COLO829 (cell line): Measurements from ENCODE around the gene ROPN1L.
"Not testable (repeated sequence)": the region's sequence is repeated elsewhere in the genome, so short reads cannot be mapped to it uniquely, and the experiment has no call there.

Experiments
- DNase-seq: peaks from one replicate; pipeline ENCODE4 v3.0.0; 2012; ENCODE audit warnings: low spot score

The ROPN1L gene

DNA sequence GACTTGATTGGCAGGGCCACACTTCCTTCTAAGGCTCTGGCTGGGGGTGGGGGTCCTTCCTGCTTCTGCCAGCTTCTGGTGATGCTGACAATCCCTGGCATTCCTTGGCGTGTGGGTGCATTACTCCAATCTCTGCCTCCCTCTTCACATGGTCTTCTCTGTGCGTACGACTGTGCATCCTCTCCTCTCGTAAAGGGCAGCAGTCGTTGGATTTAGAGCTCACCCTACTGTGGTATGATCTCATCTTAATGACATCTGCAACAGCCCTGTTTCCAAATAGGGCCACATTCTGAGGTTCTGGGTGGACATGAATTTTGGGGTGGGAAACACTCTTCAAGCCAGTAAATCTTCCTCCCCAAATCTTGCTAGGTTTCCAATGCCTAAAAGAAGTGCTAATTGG is 36.8 kb downstream of the ROPN1L start:
- no peak for DNase-seq

DNA sequence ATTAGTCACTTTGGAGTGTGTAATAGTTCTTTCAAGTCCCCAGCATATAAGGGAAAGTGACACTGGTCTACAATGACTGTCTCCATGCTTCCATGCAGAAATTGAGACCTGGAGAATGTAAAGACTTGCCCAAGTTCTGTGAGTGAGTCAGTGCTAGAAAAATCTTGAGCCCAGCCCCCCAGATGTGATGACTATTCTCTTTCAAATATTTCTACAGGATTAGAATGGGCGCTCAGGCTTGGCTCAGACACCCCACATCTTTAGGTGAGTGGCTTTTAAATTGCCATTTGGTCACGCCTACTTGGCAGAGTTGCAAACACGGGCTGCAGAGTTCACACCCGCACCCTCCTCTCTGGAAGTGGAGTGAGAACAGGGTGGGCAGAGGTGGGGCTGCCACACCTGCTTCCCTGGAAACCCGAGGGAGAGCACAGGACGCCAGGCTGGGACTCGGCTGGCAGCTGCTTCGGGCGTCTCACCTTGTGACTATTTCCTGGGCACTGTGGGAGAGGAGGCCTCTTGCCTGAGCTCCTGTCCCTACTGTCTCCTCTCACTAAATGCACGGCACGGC is 37.6 kb downstream of the ROPN1L start:
- no peak for DNase-seq

GRCh38 chr5:10480237-10480985 is 38.7 kb downstream of the ROPN1L start:
- no peak for DNase-seq

DNA sequence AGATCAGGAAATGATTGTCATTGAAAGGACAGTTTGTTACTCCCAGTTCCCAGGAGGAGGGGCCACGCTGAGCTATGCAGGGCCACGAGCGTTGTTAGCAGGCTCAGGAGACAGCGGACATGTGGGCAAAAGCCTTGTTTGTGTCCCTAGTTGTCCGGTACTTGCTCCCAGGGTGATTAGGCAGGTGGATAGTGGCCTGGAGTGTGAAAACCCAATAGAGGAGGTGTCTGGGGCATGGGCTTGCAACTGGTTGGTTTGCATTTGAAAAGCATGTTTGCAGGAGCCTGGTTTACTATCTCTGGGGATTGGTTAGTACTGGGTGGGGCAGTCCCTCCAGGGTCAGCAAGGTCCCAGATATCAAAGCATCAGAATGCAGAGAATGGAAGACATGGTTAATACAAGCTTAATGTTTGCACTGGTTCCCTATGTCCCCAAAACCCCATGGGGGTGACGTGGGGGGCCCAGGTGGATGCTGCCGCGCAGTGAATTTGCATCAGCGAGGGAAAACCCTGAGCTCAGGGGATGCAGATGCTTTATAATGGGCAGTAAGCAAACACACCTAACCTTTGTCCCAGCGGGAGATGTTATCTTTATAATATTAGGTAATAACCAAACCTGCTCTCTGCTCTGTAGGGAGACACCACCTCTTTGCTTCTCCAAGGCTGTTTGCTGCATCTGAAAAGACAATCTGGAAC is 39.7 kb downstream of the ROPN1L start:
- no peak for DNase-seq

- no peak for DNase-seq
Measured at GRCh38 chr5:10482791-10483530, 41.3 kb downstream of the ROPN1L start.

DNA sequence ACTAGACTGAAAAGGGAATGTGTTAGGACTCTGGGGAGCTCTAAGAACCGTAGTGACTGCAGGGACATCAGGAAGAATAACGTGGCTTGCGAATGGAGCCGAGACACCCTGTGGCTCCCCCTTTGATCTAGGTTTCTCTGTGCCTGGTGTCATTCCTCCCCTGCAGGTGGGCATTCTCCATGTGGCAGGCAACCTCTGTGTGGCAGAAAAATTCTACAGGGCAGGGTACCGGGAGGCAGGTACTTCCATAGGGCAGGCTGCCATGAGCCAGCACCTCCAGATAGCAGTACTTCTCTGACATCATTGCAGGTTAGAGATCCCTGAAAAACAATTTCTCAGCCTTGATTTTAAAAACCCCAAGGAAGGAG is 43.1 kb downstream of the ROPN1L start:
- no peak for DNase-seq

- peak; percentile 10 for DNase-seq
Measured at GRCh38 chr5:10485142-10485795, 43.6 kb downstream of the ROPN1L start.

- no peak for DNase-seq
Measured at GRCh38 chr5:10485897-10486296, 44.2 kb downstream of the ROPN1L start.

DNA sequence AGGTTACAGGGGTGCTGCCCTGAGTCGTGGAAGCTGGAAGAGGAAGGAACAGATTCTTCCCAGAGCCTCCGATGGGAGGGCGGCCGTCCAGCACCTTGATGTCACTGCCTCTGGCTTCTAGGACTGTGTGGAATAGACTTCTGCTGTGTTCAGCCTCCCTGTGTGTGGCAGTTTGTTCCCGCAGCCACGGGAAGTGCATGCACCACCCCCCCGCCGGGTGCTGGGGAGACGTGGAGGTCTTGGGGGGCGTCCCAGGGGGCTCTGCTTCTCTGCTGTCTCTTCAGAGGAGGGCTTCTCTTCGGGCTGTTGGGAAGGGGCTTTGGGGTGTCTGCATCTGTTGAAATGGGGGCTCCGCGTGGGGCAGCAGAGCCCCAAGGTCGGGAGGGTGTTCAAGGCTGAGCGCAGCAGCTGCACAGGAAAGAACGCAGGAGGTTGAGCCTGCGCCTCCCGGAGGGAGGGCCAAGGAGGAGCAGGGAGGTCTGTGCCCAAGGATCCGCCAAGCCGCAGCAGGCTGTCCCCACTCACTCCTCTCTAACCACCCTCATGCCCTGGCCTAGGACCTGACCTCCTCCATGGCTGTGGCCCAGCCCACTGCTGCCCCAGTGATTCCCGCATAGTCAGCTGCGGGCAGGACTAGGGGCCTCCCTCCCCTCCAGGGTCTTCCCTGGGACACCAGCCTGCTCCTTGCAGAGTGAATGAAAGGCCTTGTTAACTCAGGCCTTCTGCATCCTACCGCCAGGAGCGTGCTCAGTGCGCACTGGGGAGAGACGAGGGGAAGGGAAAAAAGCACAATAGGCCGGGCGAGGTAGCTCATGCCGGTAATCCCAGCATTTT is 45.0 kb downstream of the ROPN1L start:
- DNase-seq, result no peak

- no peak for DNase-seq
Measured at GRCh38 chr5:10488144-10488543, 46.5 kb downstream of the ROPN1L start.

GRCh38 chr5:10489810-10490426 is 48.2 kb downstream of the ROPN1L start:
- DNase-seq, result no peak

DNA sequence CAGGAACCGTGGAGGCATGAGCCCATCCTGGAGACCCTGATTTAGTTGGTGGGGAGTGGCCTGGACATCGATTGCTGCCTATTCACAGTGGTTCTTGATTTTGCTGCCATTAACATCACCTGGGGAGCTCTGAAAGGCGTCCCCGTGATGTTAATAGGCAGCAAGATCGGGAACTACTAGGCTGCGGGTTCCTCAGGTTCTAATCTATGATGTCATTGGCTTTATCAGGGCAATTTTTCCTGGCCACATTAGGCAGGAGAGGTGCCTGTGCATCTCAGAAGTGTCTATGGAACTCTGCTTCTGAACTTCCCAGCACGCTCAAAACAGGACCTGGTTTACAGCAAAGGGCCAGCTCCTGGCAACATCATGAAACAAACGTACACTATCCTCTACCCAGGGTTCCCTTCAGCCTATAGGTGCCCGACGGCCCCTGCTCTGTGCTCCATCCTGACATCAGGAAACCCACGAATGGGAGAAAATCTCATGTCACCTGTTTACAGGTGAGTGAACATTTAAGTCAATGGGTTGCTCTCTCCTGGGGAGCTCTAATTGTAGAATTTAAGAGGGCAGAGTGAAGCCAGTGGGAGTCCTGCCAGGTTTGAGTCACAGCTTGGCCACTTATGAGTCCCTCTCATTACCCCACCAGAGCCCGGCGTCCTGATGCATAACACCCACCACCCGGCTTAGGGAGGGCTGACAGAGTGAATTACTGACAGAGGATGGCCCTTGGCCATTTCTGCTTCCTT is 49.4 kb downstream of the ROPN1L start:
- DNase-seq, result no peak

DNA sequence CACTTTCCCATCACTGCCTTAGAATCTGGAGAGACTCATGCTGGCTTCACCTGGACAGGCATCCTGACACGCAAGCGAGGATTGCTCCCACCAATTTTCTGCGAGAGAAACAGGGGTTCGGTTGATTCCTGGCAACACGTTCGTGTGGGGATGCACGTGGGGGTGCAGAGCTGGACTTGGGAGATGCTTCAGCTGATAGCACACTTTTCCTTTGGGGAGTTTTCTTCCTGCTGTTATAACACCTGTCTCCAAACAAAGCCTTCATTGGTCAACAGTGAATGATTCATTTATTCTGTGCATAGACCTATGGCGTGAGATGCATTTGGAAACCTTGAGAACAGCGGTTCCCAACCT is 50.0 kb downstream of the ROPN1L start:
- DNase-seq, result no peak

DNA sequence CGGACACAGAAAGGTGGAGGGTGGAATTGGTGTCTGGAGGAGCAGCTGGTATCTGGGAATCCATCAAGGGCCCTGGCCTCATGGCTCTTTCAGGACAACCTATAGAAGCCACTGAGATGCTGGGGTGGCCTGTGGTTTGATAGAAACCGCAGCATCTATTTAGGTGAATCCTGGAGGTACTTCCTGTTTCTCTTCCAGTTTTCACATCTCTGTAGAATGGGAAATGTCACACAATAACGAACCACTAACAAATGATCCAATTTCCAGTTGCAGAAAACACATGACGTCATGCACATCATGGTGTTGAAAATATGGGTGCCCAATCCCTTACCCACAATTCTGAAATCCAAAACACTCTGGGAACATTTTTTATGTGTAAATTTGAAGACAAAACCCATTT is 52.2 kb downstream of the ROPN1L start:
- DNase-seq, result no peak

DNA sequence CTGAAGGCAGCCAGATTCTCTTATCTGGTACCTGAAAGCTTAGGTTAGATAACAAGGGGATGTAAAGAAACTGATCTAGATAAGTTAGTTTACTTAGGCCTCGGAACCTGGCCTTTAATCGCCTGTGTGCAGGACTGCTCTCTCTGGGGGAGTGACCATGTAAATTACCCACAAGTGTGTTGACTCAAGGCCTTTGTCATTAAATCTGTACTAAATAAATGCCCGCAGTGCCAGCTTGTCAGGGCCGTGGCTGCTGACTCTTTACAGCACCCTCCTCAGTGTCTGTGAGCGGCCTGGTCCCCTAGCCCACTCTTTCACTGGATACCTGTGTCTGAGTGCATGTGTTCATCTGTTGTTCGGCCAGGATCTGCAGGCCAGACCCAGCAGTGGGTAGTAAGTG is 52.8 kb downstream of the ROPN1L start:
- DNase-seq, result not testable (repeated sequence)

DNA sequence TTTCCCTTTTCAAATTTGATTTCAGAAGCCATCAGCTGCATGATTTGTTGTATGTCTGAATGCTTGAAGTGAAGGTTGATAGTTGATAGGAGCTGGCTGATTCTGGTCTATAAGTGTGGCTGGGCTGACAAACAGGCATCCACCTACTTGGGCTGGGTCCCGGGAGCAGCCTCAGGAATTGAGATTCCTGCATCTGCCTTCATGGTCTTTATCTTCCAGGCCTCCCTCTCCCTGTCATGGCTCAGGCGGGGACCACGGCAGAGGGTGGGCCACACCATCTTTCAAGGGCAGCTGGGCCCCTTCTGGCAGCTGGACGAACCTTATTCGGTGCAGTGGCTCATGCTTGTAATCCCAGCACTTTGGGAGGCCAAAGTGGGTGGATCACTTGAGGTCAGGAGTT is 55.9 kb downstream of the ROPN1L start:
- no peak for DNase-seq

DNA sequence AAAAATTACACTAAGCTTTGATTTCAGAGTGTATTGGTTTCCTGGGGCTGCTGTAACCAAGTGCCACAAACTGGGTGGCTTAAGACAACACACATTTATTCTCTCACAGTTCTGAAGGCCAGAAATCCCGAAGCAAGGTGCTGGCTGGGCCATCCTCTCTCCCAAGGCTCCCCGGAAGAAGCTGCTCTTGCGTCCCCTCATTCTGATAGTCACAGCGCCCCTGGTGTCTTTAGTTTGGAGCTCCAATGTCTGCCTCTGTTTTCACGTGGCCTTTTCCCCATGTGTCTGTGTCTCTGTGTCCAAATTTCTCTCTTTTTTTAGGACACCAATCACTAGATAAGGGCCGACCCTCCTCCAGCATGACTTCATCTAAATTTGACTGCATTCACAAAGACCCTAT is 56.7 kb downstream of the ROPN1L start:
- no peak for DNase-seq

- no peak for DNase-seq
Measured at GRCh38 chr5:10499066-10499465, 57.4 kb downstream of the ROPN1L start.

- no peak for DNase-seq
Measured at GRCh38 chr5:10499776-10500175, 58.1 kb downstream of the ROPN1L start.

- DNase-seq, result no peak
Measured at GRCh38 chr5:10500669-10501068, 59.0 kb downstream of the ROPN1L start.
